ENCODE measurements around the gene CA7.

The CA7 gene

DNA sequence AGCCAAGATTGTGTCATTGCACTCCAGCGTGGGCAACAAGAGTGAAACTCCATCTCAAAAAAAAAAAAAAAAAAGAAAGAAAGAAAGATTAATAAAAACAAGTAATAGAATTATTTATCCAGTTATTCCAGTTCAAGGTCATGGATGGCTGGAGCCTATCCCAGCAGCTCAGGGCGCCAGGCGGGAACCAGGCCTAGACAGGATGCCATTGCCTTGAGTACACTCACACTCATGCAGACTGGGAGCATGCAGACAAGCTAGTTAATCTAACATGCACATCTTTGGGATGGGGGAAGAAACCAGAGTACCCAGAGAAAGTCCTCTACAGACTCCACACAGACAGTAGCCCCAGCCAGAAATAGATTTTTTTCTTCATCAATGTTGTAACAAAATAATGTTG, 54.0 kb downstream of the CA7 start:
- DNase-seq (ENCODE audit: low read depth in 2 of 2): no peak

GRCh38 chr16:66898933-66899309, 54.7 kb downstream of the CA7 start:
- no peak for DNase-seq (ENCODE audit: low read depth in 2 of 2)

DNA sequence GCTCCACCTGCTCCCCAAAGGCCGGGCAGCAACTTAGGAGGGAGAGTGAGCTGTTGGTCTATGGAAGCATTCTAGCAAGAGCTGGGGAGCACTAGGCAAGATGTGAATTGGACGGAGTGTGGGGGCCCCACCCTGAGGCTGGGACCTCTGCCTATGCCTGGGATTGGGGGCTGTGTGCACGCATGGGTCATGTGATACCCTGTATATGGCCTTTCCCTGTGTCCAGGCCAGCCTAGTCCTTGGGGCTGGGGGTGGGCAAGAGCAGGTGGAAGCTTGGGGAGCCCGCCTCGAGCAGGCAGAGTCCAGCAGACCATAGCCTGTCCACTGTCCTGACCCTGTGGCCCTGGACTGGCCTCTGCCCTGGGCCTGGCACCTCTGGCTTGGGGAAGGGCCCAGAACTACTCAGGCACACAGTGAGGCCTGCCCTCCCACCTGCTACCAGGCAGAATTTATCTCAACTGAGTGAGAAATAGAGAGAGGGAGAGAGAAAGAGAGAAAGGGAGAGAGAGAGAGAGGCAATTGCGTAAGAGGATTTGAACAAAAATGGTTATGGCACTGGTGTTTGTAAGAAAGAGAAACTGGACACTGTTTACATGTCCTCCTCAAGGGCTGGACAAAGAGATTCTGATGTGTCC, 55.2 kb downstream of the CA7 start:
- DNase-seq (ENCODE audit: low read depth in 2 of 2): no peak

GRCh38 chr16:66899945-66900710, 55.9 kb downstream of the CA7 start:
- DNase-seq (ENCODE audit: low read depth in 2 of 2): no peak

- no peak for DNase-seq (ENCODE audit: low read depth in 2 of 2)
These were observed 56.7 kb downstream of the CA7 start for GRCh38 chr16:66900721-66901441.

- no peak for DNase-seq (ENCODE audit: low read depth in 2 of 2)
These were observed 57.4 kb downstream of the CA7 start for GRCh38 chr16:66901626-66902025.

DNA sequence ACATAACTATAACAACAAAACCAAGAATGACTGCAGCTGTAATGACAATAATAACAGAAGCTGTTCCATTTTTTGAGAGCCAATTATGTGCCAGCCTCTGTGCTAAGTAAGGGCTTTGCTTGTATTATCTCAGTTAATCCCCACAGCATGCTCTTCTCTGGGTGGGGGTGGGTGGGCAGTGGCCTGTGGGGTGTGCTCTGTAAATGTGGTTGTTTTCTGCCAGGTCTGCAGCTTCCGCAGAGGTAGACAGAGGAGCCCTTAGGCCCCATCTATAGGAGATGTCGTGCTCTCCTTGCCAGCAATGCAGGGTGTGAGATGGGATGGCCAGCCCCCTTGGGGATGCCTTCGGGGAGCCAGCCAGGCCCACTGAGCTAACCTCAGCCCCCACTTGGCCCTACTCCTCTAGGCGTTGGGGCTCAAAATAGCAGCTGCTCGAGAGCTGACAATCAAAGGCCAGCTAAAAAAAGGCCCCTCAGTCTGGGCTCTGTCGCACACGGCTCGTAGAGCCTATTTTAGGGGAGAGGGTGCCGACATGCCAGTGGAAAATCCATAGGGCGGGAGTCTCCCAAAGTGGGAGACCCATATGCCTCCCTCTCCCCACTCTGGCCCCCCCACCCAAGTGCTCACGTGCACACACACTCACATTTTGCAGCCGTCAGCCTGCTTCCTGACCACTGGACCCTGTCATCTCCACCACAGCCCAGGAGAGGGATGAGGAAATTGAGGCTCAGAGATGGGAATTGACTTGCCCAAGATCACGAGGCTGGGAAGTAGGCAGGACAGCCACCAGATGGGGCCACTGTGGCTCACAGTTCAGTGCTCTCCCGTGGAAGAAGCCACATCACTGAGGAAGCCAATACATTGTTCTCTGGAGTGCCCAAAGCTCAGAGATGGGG, 58.7 kb downstream of the CA7 start:
- DNase-seq (ENCODE audit: low read depth in 2 of 2): no peak

All from stimulated activated CD8-positive, alpha-beta memory T cell treated with anti-CD3 and anti-CD28 coated beads, Interleukin-15, amount 100 ng/mL, for 4 hours (primary cell).